Inflammatory macrophage treated with lipopolysaccharide for 1 hour (primary cell): Measurements from ENCODE around the gene PLCB4.

ENCODE experiments used
- DNase-seq, 2 donors: peaks; one replicate each; pipeline ENCODE4 v3.0.0-alpha.2; 2020 to 2022

The PLCB4 gene

DNA sequence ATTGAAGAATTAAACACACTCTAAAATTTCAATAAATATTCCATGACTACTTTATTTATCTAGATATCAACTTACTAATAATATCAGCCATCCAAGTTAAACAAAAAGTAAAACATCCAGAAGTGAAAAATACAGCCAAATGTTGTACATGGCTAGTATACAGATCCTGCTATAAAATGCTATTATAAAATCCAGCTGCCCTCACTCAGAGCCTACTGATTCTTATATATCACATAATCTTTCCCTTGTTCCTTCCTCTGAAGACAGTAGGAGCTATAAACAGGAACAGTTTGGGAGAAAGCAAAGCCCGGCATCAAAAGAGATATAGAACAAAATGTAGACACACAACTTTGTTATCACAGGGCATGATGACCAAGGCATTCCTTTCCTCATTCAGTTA is 212.9 kb downstream of the PLCB4 start:
- no peak for DNase-seq

- DNase-seq, result no peak
Observed at GRCh38 chr20:9285617-9286016, 216.7 kb downstream of the PLCB4 start.

DNA sequence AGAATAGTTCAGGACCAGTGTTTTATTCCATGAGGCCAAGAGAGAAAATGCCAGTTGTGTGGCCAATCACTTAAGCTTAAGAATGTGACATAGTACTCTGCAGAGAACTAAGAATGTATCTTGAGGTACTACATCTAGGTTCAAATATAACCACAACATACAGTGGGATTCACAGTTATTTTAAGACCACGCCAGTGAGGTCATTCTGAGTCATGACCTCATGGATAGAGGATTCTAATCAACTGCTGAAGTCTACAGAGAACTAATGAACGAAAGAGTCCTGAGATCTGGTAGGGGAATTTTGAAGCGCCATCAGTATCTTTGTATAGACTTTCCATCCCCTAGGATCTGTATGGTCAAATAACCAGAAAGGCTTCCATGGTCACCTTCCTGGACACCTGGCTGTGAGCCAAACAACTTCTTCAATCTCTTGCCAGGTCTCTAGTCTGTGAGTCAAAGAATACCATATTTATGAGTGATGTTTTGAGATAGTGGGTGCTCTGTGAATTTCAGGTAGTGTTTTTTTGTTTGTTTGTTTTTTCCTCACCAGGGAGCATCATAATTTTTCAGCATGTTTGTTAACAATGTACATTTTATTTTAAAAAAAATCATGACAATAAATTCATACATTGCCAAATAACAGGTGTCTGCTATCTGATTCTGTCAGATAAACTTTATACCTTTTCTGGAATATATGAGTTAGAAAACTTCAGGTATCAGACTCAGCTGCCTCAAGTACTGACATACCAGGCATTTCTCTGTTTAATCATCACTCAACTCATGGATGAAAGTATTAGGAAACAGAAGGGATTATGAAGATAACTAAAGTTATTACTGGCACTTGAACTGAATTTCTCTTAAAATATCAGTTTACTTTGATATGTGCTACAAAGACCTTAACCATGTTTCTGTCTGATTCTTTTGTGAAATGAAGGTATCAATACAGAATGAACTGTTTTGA is 217.9 kb downstream of the PLCB4 start:
- no peak for DNase-seq

- no peak for DNase-seq
Observed at GRCh38 chr20:9287826-9288225, 218.9 kb downstream of the PLCB4 start.

- DNase-seq, result no peak
Observed at GRCh38 chr20:9290331-9290730, 221.4 kb downstream of the PLCB4 start.

GRCh38 chr20:9293145-9293544 is 224.3 kb downstream of the PLCB4 start:
- no peak for DNase-seq

DNA sequence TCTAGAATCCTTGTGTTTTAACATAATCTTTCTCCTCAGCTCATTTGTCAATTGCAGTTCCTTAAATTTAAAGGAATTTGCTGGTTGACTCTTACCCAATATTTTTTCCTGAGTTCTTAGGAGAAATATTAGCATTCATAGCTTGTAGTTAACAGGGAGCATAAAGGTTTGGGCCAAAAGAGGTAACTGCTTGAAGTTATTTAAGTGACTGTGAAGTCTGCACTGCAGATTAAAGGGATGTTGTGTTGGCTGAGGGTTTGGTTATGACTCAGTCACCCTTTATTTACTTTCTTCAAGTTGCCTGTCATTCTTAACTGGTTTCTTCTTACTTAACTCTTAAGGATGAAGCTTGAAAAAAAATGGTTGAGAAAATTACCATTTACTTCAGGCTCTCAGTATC is 225.2 kb downstream of the PLCB4 start:
- no peak for DNase-seq

DNA sequence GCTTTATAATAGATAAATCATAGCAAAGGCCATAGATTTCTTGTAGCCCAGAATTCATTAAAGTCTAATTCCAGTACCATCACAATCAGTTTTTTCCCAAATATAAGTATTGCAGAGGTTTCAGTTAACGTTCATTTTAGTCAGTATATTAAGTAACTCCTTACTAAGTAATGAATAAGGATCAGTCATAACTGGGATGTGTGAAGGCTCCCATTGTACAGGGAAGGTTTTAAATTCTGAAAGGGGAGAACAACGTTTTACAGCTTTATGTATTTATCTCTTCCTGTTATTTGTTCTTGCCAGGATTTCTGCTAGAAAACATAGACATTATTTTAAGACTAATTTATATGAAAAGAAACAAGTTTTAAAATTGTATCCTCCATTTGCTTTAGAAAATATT is 230.0 kb downstream of the PLCB4 start:
- DNase-seq, result no peak

DNA sequence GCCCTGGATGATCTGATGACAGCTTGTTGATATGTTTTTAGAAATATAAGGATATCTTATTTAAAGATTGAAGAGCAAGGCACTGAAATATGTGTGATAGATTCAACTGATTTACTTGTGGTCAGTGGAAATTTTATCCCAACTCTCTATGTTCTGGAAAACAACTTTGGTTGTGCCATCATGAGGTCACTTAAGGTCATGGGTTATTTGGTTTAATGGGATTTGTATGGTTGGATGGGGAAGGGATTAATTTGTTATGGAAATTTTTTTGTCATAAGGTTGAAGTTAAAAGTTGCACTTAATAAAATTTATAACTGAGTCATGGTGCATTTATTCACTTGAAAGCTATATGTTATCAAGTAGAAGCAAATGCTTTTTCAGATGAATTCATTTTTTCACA is 231.2 kb downstream of the PLCB4 start:
- DNase-seq, result no peak

DNA sequence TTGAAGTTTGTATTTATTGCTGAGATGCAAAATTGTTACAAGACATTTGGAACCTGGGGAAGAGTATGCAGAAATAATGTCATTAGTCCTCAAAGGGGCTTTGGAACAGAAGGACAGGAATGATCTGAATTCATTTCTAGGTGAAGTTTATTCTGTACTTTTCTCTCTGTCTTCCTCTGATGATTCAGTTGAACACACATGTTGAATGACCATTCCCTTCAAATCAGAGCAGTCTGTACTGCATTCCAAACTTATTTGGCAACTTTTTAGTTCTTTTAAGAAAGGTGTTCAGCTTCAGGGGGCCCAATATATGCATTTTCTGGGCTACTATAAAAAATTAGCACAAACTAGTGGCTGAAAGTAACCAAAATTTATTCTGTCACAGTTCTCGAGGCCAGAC is 231.6 kb downstream of the PLCB4 start:
- no peak for DNase-seq

DNA sequence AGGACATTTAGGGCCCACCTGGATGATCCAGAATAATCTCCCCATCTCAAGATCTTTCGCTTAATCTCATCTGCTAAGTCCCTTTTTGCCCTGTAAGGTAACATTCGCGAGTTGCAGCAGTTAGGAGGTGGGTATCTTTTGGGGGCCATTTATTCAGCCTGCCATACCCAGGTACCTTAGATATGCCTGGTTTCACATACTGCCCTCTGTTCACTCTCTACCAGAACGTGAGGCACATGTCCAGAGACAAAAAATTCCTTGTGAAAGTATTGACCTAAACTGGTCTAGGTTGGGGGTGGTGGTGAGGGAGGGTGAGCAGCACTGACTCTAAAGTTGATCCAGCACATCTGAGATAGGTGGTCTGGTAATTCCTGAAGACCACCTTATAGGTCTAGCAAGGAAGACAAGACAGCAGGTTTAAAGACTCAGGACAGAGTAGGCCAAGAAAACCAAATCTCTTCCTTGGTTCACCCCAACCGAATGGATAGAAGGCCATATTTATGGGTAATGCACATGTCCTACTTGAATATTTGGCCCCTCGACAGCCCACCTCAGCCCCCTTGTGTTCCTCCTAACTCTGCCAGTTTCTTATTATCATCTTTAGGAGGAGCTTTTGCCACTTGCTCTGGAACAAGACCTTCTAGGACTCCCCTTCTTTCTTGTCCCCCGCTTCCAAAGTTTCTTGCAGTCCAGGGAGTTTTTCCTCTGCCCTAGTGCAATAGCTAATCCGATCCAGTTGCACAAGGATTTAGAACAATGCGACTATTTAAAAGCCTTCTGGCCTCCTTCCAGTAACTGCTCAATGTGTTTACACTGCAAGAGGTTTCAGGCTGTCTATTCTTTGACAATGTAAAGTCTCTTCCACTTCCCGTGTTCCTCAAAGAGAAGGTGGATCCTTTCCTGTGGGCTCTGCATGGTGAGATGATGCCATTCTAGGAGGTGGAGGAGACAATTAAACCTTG is 232.5 kb downstream of the PLCB4 start:
- no peak for DNase-seq

GRCh38 chr20:9302091-9302462 is 233.2 kb downstream of the PLCB4 start:
- DNase-seq, result no peak

- DNase-seq, result peak; percentile 69 to 80
Observed at GRCh38 chr20:9306521-9306920, 237.6 kb downstream of the PLCB4 start.

- no peak for DNase-seq
Observed at GRCh38 chr20:9308056-9308455, 239.2 kb downstream of the PLCB4 start.

- no peak for DNase-seq
Observed at GRCh38 chr20:9311132-9311531, 242.2 kb downstream of the PLCB4 start.

- DNase-seq, result peak; percentile 46 to 83
Observed at GRCh38 chr20:9319687-9320384, 250.9 kb downstream of the PLCB4 start.

DNA sequence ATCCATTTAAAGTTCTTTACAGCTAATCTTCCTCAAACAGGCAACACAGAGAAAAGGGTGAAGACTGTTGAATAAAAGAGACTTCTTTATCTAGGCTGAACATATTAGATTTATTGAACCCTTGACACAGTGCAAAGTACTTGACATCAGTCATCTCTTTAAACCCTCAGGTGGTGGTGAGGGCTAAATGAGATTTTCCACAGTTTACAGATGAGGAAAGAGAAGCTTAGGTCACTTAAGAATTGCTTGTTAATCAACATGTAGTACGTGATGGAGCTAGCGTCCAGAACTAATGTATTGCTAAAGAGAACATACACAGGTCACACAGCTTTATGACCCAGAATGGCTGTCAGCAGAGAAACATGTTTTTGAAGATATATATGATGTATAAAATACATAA is 252.1 kb downstream of the PLCB4 start:
- DNase-seq, result no peak

GRCh38 chr20:9322661-9323060 is 253.8 kb downstream of the PLCB4 start:
- DNase-seq, result peak; percentile 22 to 57

GRCh38 chr20:9323622-9324021 is 254.7 kb downstream of the PLCB4 start:
- peak in 1 of 2 donors; percentile 18 for DNase-seq

DNA sequence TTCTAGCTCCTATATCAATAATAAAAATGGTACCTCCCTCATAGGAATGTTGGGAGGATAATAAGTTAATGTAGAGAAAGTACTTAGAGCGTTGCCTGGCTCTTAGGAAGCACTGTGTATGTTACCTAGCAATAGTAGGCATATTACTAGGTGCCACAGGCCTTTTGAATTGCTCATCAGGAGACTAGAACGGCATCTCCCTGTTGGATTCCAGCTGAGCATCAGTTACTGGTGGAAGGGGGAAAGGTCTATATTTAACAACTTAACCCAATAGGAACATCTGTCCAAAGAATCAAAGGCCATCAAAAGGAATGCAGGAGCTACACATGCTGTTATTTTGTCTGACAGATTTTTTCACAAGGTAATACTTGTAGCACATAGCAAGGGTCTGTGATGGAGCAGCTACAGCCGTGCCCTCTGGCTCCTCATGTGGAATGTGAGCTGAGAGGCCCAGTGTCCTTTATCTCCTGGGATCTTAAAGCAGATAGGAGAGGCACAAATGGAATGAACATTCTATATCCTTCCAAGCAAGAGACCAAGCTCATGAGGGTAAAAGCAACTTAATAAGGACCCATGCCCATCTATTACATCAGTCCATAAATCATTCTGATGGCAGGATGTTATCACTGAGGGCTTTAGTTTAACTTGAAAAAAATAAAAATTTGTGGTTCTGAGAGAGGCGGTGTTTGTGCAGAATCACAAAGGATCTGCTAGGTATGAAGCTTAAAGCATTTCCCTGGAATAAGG is 260.6 kb downstream of the PLCB4 start:
- DNase-seq, result no peak

- DNase-seq, result no peak
Observed at GRCh38 chr20:9330151-9330550, 261.3 kb downstream of the PLCB4 start.

DNA sequence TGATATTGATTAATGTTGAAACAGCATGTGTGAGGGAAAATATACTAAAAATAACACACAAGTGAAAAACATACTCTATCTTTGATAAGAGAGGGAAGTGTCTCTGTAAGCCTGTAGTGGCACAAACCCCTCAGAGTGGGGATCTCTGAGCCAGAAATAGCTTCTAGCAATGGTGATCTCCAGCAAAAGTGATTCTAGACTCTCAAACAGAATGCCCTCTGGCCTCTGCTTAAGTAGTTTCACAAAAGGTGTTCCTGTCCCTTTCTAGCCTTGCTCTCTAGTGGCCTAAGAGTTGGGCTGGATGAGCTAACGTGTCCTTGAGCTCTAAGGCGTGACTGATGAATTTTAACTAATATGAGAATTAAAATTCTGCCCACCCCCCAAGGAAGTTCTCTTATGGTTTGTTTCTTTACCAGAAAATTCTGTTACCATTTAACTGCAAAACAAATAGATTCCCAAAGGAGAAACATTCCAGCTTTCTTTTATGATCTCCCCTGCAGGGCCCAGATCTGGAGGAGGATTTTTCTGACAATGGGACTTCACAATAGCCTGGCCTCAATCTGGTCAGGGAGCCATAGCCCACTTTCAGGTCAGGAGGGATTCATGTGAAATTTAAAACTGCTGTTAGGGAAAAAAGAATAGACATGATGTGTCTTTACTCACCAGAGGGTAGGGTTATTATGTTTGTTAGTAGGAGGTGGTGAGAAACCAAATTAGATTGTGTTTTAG is 263.0 kb downstream of the PLCB4 start:
- DNase-seq, result no peak
